ENCODE measurements around the gene FIGNL2. TPM values are rescaled to one million over a fixed set of nuclear protein-coding genes. Genes with fewer than 3 reads are reported as not detected.
A peak's percentile ranks its signal among the peaks of the same experiment; 100 is the strongest.

The FIGNL2 gene
- total RNA-seq, 1 donor from 2014 or later, result 6.7 TPM

DNA sequence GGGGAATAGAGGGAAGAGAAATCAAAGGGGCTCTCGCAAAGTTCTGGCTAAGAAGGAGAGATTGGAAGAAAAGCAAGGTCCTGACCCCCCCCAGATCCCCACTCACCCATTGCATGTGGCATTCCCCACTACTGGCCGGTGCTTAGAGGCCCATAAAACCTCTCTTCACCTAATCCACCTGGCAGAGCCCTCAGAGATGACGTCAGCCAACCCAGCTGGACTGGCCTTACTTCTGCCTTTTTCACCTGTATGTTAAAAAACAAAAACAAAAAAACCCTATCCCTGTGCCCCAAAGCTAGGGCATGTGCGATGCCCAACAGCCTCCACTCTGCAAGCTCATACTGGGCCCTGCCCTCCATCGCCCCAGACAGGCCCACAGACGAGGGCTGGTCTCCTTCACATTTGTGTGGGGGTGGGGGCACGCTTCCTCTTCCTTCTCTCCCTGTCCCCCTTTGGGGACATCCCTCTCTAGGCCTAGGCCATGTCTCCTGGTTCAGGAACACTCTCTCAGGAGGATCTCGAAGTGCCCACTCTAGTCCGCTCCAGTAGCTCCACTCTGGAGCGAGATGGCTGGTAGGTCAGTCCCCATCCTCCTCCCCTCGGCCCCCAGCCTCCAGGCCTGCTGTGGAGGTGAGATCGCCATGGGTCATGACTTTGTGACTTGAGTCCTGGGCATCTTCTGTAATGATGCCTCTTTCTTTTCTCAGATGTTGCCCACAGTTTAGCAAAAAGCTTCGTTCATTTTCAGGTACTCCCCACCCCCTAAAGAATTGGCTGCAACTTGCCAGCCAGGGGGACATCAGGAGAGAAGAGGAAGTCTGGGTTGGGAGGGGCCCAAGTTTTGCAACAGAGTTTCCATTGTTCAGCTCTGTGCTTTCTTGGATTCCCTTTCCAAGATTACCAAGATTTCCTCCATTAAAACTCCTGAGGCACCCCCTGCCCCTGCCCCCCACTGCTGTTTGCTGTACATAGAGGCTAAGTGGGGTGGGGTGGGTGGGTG is 37.0 kb downstream of the FIGNL2 start:
- no peak overlapping the region for H2AFZ ChIP-seq (ENCODE audit: low read depth, low read length)
- H3K27ac ChIP-seq (ENCODE audit: low read depth, low read length), result no peak overlapping the region
- Mint-ChIP-seq H3K36me3 (ENCODE audit: low read depth, unreplicated experiment) (peaks cover 3% of the 10 kb centered on the region), H3K4me1 (ENCODE audit: low read depth, unreplicated experiment) (peaks cover 3% of the 10 kb centered on the region), H3K27ac (ENCODE audit: unreplicated experiment) (no peak overlapping the region), H3K27me3 (ENCODE audit: low read depth, unreplicated experiment) (peaks cover 24% of the 10 kb centered on the region), H3K9me3 (ENCODE audit: unreplicated experiment) (no peaks in the 10 kb centered on the region), H3K4me3 (ENCODE audit: unreplicated experiment) (no peak overlapping the region)
- H3K79me2 ChIP-seq (ENCODE audit: insufficient read depth, low read length), result no peaks in the 10 kb centered on the region
- H4K20me1 ChIP-seq (ENCODE audit: insufficient read depth, low read length), result no peaks in the 10 kb centered on the region
- H3K4me1 ChIP-seq (ENCODE audit: insufficient read depth, low read length), result peaks cover 5% of the 10 kb centered on the region
- H3K4me3 ChIP-seq (ENCODE audit: insufficient read depth, low read depth, low read length), result no peak overlapping the region
- no peaks in the 10 kb centered on the region for H3K9me3 ChIP-seq (ENCODE audit: insufficient read depth, low read depth, low read length)
- H3K36me3 ChIP-seq (ENCODE audit: insufficient read depth, low read length), result no peaks in the 10 kb centered on the region
- FAIRE-seq (no peak), DNase-seq (ENCODE audit: low read depth) (no peak)
- H3K9ac ChIP-seq (ENCODE audit: low read length), result no peak overlapping the region
- H3K27me3 ChIP-seq (ENCODE audit: insufficient read depth, low read length), result no peaks in the 10 kb centered on the region
- no peak overlapping the region for H3K4me2 ChIP-seq (ENCODE audit: low read length)
- TF ChIP-seq EZH2 (IDR thresholded peaks at IDR 0.05; ENCODE audit: insufficient read depth, low read length), result no peak
- TF ChIP-seq, protein P1, sequence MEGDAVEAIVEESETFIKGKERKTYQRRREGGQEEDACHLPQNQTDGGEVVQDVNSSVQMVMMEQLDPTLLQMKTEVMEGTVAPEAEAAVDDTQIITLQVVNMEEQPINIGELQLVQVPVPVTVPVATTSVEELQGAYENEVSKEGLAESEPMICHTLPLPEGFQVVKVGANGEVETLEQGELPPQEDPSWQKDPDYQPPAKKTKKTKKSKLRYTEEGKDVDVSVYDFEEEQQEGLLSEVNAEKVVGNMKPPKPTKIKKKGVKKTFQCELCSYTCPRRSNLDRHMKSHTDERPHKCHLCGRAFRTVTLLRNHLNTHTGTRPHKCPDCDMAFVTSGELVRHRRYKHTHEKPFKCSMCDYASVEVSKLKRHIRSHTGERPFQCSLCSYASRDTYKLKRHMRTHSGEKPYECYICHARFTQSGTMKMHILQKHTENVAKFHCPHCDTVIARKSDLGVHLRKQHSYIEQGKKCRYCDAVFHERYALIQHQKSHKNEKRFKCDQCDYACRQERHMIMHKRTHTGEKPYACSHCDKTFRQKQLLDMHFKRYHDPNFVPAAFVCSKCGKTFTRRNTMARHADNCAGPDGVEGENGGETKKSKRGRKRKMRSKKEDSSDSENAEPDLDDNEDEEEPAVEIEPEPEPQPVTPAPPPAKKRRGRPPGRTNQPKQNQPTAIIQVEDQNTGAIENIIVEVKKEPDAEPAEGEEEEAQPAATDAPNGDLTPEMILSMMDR (IDR thresholded peaks at IDR 0.05; ENCODE audit: insufficient read depth, low read depth, low read length), result no peak

DNA sequence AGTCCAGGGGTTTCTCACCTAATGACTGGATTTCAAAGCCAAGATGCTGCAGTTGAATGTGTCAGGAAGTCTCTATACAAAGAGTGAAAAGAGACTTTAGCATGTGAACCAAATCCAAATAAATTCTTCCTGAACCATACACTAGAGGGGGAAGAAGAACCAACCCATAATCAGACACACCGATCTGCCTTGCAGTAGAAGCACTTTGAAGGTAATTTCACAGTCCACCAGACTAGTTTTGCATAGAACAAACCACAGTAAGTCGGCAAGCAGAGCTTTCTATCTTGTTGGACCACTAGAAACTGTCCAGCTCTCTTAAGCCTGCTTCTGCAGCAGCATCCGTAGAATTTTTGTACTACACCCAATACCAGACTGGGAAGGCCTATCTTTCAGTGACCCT is 39.3 kb downstream of the FIGNL2 start:
- H3K79me2 ChIP-seq (ENCODE audit: insufficient read depth, low read length), result no peaks in the 10 kb centered on the region
- peaks cover 3% of the 10 kb centered on the region for H3K9me3 Mint-ChIP-seq (ENCODE audit: unreplicated experiment)
- no peak overlapping the region for H3K4me3 Mint-ChIP-seq (ENCODE audit: unreplicated experiment)
- no peaks in the 10 kb centered on the region for H4K20me1 ChIP-seq (ENCODE audit: insufficient read depth, low read length)
- TF ChIP-seq, protein P1 (IDR thresholded peaks at IDR 0.05; ENCODE audit: insufficient read depth, low read depth, low read length), result no peak
- no peak for TF ChIP-seq EZH2 (IDR thresholded peaks at IDR 0.05; ENCODE audit: insufficient read depth, low read length)
- no peak overlapping the region for H3K27ac Mint-ChIP-seq (ENCODE audit: unreplicated experiment)
- H3K9ac ChIP-seq (ENCODE audit: low read length), result no peak overlapping the region
- H3K4me1 ChIP-seq (ENCODE audit: insufficient read depth, low read length), result no peaks in the 10 kb centered on the region
- H3K9me3 ChIP-seq (ENCODE audit: insufficient read depth, low read depth, low read length), result no peaks in the 10 kb centered on the region
- H3K27me3 ChIP-seq (ENCODE audit: insufficient read depth, low read length), result no peaks in the 10 kb centered on the region
- H3K4me3 ChIP-seq (ENCODE audit: insufficient read depth, low read depth, low read length), result no peak overlapping the region
- H3K27ac ChIP-seq (ENCODE audit: low read depth, low read length), result no peak overlapping the region
- no peak overlapping the region for H3K4me2 ChIP-seq (ENCODE audit: low read length)
- FAIRE-seq, result no peak
- H3K27me3 Mint-ChIP-seq (ENCODE audit: low read depth, unreplicated experiment), result peaks cover 12% of the 10 kb centered on the region
- H3K36me3 ChIP-seq (ENCODE audit: insufficient read depth, low read length), result no peaks in the 10 kb centered on the region
- no peak for DNase-seq (ENCODE audit: low read depth)
- H2AFZ ChIP-seq (ENCODE audit: low read depth, low read length), result no peak overlapping the region
- H3K36me3 Mint-ChIP-seq (ENCODE audit: low read depth, unreplicated experiment), result peaks cover 1% of the 10 kb centered on the region
- no peaks in the 10 kb centered on the region for H3K4me1 Mint-ChIP-seq (ENCODE audit: low read depth, unreplicated experiment)

DNA sequence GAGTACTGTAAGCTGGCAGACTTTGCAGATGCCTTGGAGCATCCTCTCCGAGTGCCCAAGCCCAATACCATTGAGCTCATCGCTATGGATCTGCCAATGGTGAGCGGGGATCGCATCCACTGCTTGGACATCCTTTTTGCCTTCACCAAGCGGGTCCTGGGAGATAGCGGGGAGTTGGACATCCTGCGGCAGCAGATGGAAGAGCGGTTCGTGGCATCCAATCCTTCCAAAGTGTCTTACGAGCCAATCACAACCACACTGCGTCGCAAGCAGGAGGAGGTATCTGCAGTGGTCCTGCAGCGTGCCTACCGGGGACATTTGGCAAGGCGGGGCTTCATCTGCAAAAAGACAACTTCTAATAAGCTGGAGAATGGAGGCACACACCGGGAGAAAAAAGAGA is 41.6 kb downstream of the FIGNL2 start:
- Histone ChIP-seq H3K9ac (ENCODE audit: low read length) (no peak overlapping the region), H3K27ac (ENCODE audit: low read depth, low read length) (no peak overlapping the region), H3K36me3 (ENCODE audit: insufficient read depth, low read length) (no peaks in the 10 kb centered on the region), H3K9me3 (ENCODE audit: insufficient read depth, low read depth, low read length) (no peaks in the 10 kb centered on the region), H3K4me2 (ENCODE audit: low read length) (no peak overlapping the region), H2AFZ (ENCODE audit: low read depth, low read length) (no peak overlapping the region), H4K20me1 (ENCODE audit: insufficient read depth, low read length) (no peaks in the 10 kb centered on the region), H3K4me3 (ENCODE audit: insufficient read depth, low read depth, low read length) (no peak overlapping the region), H3K79me2 (ENCODE audit: insufficient read depth, low read length) (no peaks in the 10 kb centered on the region), H3K4me1 (ENCODE audit: insufficient read depth, low read length) (no peaks in the 10 kb centered on the region), H3K27me3 (ENCODE audit: insufficient read depth, low read length) (no peaks in the 10 kb centered on the region)
- Mint-ChIP-seq H3K9me3 (ENCODE audit: unreplicated experiment) (peaks cover 3% of the 10 kb centered on the region), H3K4me3 (ENCODE audit: unreplicated experiment) (no peak overlapping the region), H3K36me3 (ENCODE audit: low read depth, unreplicated experiment) (peaks cover 5% of the 10 kb centered on the region), H3K27me3 (ENCODE audit: low read depth, unreplicated experiment) (peaks cover 9% of the 10 kb centered on the region), H3K27ac (ENCODE audit: unreplicated experiment) (peak overlapping the region; percentile 66), H3K4me1 (ENCODE audit: low read depth, unreplicated experiment) (no peaks in the 10 kb centered on the region)
- DNase-seq (ENCODE audit: low read depth) (no peak), FAIRE-seq (no peak)
- TF ChIP-seq, protein P1 (IDR thresholded peaks at IDR 0.05; ENCODE audit: insufficient read depth, low read depth, low read length), result no peak
- TF ChIP-seq EZH2 (IDR thresholded peaks at IDR 0.05; ENCODE audit: insufficient read depth, low read length), result no peak
